Hematopoietic multipotent progenitor cell treated with erythropoietin and hydrocortisone succinate and interleukin-3 and kit ligand, for 8 days (in vitro differentiated cells): ENCODE results near the gene APBA2.

Source experiments
- DNase-seq: peaks from one replicate; pipeline ENCODE4 v3.0.0-alpha.2; 2015

APBA2 gene

GRCh38 chr15:28897861-28898585 lies 12.2 kb downstream of the APBA2 start:
- DNase-seq = no peak

GRCh38 chr15:28899061-28899738 lies 13.4 kb downstream of the APBA2 start:
- no peak for DNase-seq

GRCh38 chr15:28900041-28900891 lies 14.5 kb downstream of the APBA2 start:
- no peak for DNase-seq

GRCh38 chr15:28900892-28901586 lies 15.3 kb downstream of the APBA2 start:
- no peak for DNase-seq

GRCh38 chr15:28901587-28901980 lies 15.8 kb downstream of the APBA2 start:
- DNase-seq = no peak

GRCh38 chr15:28901987-28902745 lies 16.4 kb downstream of the APBA2 start:
- DNase-seq = peak; percentile 62

GRCh38 chr15:28902856-28903255 lies 17.1 kb downstream of the APBA2 start:
- no peak for DNase-seq

- DNase-seq = no peak
These were observed 17.8 kb downstream of the APBA2 start for GRCh38 chr15:28903555-28903954.

- peak; percentile 58 for DNase-seq
These were observed 18.2 kb downstream of the APBA2 start for GRCh38 chr15:28904003-28904402.

- peak; percentile 92 for DNase-seq
These were observed 19.0 kb downstream of the APBA2 start for GRCh38 chr15:28904541-28905315.

- DNase-seq = no peak
These were observed 21.7 kb downstream of the APBA2 start for GRCh38 chr15:28907338-28907960.

- DNase-seq = no peak
These were observed 24.3 kb downstream of the APBA2 start for GRCh38 chr15:28909958-28910500.

GRCh38 chr15:28911310-28911931 lies 25.6 kb downstream of the APBA2 start:
- peak; percentile 96 for DNase-seq

GRCh38 chr15:28912422-28912821 lies 26.6 kb downstream of the APBA2 start:
- DNase-seq = peak; percentile 78

- no peak for DNase-seq
These were observed 27.5 kb downstream of the APBA2 start for GRCh38 chr15:28913171-28913765.

GRCh38 chr15:28914046-28914445 lies 28.3 kb downstream of the APBA2 start:
- no peak for DNase-seq

- DNase-seq = peak; percentile 76
These were observed 28.8 kb downstream of the APBA2 start for GRCh38 chr15:28914483-28915023.

- no peak for DNase-seq
These were observed 29.5 kb downstream of the APBA2 start for GRCh38 chr15:28915041-28915810.

- DNase-seq = no peak
These were observed 30.2 kb downstream of the APBA2 start for GRCh38 chr15:28915935-28916334.
